Calu3 (cell line): ENCODE measurements around the gene MRPL51. TPM values are rescaled to one million over a fixed set of nuclear protein-coding genes. Genes with fewer than 3 reads are reported as not detected.
"Not testable (repeated sequence)": the region's sequence is repeated elsewhere in the genome, so short reads cannot be mapped to it uniquely, and the experiment has no call there.

Source experiments
- BruUV-seq: library from RNA; stranded (reverse); fragments of 400-500 nt; replicated peaks from 2 replicates; lab custom pipeline; 2021; lab: Mats Ljungman, UMichigan
- CTCF ChIA-PET: fragments of 300-600 bp; sonication (Branson Sonifier 250); formaldehyde crosslinking; loops from one replicate; lab custom pipeline; 2022; ENCODE audit warnings: antibody characterized with exemption; lab: Charles Lee
- DNase-seq: peaks from one replicate; pipeline ENCODE4 v3.0.0; 2022
- H3K27ac Mint-ChIP-seq: one replicate; pipeline ENCODE4 v1.8.0; 2022; ENCODE audit warnings: mixed read lengths; ENCODE audit not compliant: unreplicated experiment
- H3K27me3 Mint-ChIP-seq: one replicate; pipeline ENCODE4 v1.8.0; 2022; ENCODE audit warnings: mixed read lengths; ENCODE audit not compliant: unreplicated experiment
- H3K36me3 Mint-ChIP-seq: one replicate; pipeline ENCODE4 v1.8.0; 2022; ENCODE audit warnings: mild to moderate bottlenecking, moderate library complexity, mixed read lengths; ENCODE audit not compliant: insufficient read depth, unreplicated experiment
- H3K4me1 Mint-ChIP-seq: one replicate; pipeline ENCODE4 v1.8.0; 2022; ENCODE audit warnings: mild to moderate bottlenecking, low read depth, mixed read lengths; ENCODE audit not compliant: unreplicated experiment
- H3K4me3 Mint-ChIP-seq: one replicate; pipeline ENCODE4 v1.8.0; 2022; ENCODE audit warnings: mild to moderate bottlenecking, low read depth, moderate library complexity, mixed read lengths; ENCODE audit not compliant: unreplicated experiment
- H3K9me3 Mint-ChIP-seq: one replicate; pipeline ENCODE4 v1.8.0; 2022; ENCODE audit warnings: low read depth, mixed read lengths; ENCODE audit not compliant: unreplicated experiment
- CTCF ChIP-seq: fragments of 200-600 bp; IDR thresholded peaks from one replicate; pipeline ENCODE4 v1.8.0; 2022; ENCODE audit warnings: antibody characterized with exemption; ENCODE audit not compliant: unreplicated experiment
- intact Hi-C: fragments of 100-400 bp; cut with micrococcal nuclease; formaldehyde crosslinking; loops from one replicate; pipeline ENCODE4 v1.10.0; 2022; ENCODE audit not compliant: unreplicated experiment
- total RNA-seq: library from RNA; stranded (reverse); gene quantifications from 2 replicates; pipeline ENCODE4 v1.2.3, GENCODE V29; 2022

Gene MRPL51
- total RNA-seq, 1 experiment from 2014 or later = 220 TPM

DNA sequence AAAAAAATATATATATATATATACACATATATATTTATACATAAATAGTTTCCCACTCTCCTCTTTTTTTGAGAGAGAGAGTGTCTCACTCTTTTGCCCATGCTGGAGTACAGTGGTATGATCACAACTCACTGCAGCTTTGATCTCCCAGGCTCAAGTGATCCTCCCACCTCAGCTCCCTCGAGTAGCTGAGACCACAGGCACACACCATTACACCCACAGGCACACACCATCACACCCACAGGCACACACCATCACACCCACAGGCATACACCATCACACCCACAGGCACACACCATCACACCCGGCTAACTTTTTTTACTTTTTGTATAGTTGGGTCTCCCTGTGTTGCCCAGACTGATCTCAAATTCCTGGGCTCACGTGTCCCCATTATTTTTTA lies 27.1 kb upstream of the MRPL51 start:
- H3K27ac Mint-ChIP-seq = no peak overlapping the region
- no peaks in the 10 kb centered on the region for H3K27me3 Mint-ChIP-seq
- TF ChIP-seq CTCF = no peak
- BruUV-seq = no TSS peak
- no peaks in the 10 kb centered on the region for H3K9me3 Mint-ChIP-seq
- intact Hi-C loops = no loop called here
- peaks cover 65% of the 10 kb centered on the region for H3K36me3 Mint-ChIP-seq
- no peak for DNase-seq
- H3K4me3 Mint-ChIP-seq = no peak overlapping the region
- CTCF ChIA-PET = no interaction called here
- H3K4me1 Mint-ChIP-seq = no peaks in the 10 kb centered on the region

DNA sequence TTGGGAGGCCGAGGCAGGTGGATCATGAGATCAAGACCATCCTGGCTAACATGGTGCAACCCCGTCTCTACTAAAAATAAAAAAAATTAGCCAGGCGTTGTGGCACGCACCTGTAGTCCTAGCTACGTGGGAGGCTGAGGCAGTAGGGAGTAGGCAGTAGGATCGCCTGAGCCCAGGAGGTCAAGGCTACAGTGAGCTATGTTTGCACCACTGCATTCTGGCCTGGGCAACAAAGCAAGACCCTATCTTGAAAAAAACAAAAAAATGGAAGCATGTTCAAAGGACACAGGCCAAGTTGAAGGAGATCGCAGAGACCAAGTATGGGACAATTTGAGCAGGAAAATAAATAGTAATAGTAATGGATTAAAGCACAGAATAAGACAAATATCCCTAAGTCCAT lies 15.0 kb upstream of the MRPL51 start:
- CTCF ChIA-PET = no interaction called here
- no peaks in the 10 kb centered on the region for H3K4me1 Mint-ChIP-seq
- BruUV-seq = no TSS peak
- no peak for DNase-seq
- H3K27ac Mint-ChIP-seq = no peak overlapping the region
- H3K36me3 Mint-ChIP-seq = peaks cover 37% of the 10 kb centered on the region
- no peaks in the 10 kb centered on the region for H3K27me3 Mint-ChIP-seq
- intact Hi-C loops = no loop called here
- no peak overlapping the region for H3K4me3 Mint-ChIP-seq
- no peak for TF ChIP-seq CTCF
- H3K9me3 Mint-ChIP-seq = no peaks in the 10 kb centered on the region

DNA sequence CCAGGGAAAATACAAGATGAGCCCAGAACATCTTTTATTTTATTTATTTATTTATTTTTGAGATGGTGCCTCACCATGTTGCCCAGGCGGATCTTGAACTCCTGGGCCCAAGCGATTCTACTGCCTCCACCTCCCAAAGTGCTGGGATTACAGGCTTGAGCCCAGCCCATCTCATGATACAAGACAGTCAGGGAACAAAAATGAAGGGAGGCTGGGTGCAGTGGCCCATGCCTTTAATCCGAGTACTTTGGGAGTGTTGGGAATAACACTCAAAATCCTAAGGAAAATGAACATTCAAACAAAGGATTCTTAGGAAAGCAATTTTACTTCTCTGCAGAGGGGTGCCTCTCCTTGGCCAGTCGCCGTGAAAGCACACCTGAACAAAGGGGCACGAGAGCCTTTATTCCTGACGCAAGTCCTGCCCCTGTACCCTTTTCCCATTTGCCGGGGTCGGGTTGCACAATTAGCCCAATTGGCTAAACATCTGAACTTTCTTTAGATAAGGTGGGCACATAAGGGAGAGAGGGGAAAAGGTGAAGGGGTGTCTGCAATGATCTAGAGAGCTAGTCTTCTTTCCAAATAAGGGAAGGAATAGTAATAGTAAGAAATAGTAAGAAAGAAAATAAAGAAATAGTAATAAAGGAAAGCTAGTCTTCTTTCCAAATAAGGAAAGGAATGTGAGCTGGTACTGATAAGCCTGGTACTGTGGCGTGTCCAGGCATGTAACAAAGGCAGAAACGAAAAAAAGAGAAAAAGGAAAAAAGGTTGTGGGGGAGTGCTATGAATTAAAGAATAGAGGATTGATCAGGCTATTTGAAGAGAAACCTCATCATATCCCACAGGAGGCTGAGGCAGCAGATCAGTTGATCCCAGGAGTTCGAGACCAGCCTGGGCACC lies 14.3 kb upstream of the MRPL51 start:
- no TSS peak for BruUV-seq
- H3K4me3 Mint-ChIP-seq = no peak overlapping the region
- H3K9me3 Mint-ChIP-seq = no peaks in the 10 kb centered on the region
- H3K27me3 Mint-ChIP-seq = no peaks in the 10 kb centered on the region
- peaks cover 29% of the 10 kb centered on the region for H3K36me3 Mint-ChIP-seq
- no peak overlapping the region for H3K27ac Mint-ChIP-seq
- H3K4me1 Mint-ChIP-seq = no peaks in the 10 kb centered on the region
- TF ChIP-seq CTCF = no peak
- CTCF ChIA-PET = no interaction called here
- intact Hi-C loops = no loop called here
- DNase-seq = no peak

DNA sequence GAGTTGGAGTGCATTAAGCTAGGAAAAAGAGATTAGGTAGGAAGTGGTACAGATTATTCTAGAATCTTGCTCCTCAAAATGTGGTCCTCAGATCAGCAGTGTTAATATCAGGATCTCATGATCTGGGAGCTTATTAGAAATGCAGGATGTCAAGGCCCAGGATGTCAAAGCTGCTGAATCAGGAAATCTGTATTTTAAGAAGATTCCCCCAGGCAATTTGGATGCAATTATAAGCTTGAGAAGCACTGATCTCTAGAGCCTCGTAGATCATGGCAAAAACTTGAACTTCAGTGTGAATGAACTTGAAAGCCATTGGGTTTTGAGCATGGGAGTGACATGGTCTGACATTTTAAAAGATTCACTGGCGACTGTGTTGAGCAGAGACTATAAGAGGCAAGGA lies 7.4 kb upstream of the MRPL51 start:
- Mint-ChIP-seq H3K27me3 (no peaks in the 10 kb centered on the region), H3K9me3 (no peaks in the 10 kb centered on the region), H3K4me3 (no peak overlapping the region), H3K27ac (no peak overlapping the region), H3K4me1 (no peaks in the 10 kb centered on the region), H3K36me3 (peaks cover 9% of the 10 kb centered on the region)
- no peak for DNase-seq
- CTCF ChIA-PET = interaction anchor here (0.6 to 1.2 kb wide), 2 partner anchors 37 to 305 kb away, joined by 3 to 4 read pairs; no protein-coding TSS in a partner anchor
- intact Hi-C loops = no loop called here
- TF ChIP-seq CTCF = no peak
- BruUV-seq = no TSS peak

DNA sequence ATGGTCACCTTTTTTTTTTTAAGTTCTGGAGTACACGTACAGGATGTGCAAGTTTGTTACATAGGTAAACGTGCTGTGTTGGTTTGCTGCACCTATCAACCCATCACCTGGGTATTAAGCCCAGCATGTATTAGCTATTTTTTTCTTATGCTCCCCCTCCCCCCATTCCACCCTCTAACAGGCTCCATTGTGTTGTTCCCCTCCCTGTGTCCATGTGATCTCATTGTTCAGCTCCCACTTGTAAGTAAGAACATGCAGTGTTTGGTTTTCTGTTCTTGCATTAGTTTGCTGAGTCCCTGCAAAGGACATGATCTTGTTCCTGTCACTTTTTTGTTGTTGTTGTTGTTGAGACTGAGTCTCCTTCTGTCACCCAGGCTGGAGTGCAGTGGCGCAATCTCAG lies 4.2 kb upstream of the MRPL51 start:
- H3K4me1 Mint-ChIP-seq, H3K27ac Mint-ChIP-seq, H3K9me3 Mint-ChIP-seq, H3K27me3 Mint-ChIP-seq, DNase-seq, intact Hi-C loops, H3K4me3 Mint-ChIP-seq, BruUV-seq, CTCF ChIA-PET: not testable (repeated sequence)
- H3K36me3 Mint-ChIP-seq = peaks cover 40% of the 10 kb centered on the region
